ENCODE measurements around the gene WRAP73. TPM values are rescaled to one million over a fixed set of nuclear protein-coding genes. Genes with fewer than 3 reads are reported as not detected.

WRAP73 gene
- total RNA-seq, 2 donors from 2014 or later, result 22.1 to 24.9 TPM

DNA sequence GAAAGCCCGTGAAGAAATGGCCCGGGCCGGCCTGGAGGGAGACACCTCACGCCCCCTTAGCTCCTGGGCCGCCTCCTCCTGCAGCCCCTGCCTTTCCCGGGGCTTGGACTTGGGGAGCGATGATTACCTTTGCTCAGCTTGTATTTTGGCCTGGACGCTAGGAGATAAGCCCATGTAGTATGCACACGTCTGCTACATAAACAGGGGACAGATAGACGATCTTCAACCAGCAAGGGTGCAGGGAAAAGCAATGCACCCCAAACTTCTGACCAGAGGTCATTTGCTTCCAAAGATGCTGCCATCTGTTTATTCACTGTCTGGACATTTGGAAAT, 3.3 kb upstream of the WRAP73 start:
- H3K27ac ChIP-seq, result no peak overlapping the region
- DNase-seq (ENCODE audit: low spot score), result no peak
- TF ChIP-seq, protein P1, sequence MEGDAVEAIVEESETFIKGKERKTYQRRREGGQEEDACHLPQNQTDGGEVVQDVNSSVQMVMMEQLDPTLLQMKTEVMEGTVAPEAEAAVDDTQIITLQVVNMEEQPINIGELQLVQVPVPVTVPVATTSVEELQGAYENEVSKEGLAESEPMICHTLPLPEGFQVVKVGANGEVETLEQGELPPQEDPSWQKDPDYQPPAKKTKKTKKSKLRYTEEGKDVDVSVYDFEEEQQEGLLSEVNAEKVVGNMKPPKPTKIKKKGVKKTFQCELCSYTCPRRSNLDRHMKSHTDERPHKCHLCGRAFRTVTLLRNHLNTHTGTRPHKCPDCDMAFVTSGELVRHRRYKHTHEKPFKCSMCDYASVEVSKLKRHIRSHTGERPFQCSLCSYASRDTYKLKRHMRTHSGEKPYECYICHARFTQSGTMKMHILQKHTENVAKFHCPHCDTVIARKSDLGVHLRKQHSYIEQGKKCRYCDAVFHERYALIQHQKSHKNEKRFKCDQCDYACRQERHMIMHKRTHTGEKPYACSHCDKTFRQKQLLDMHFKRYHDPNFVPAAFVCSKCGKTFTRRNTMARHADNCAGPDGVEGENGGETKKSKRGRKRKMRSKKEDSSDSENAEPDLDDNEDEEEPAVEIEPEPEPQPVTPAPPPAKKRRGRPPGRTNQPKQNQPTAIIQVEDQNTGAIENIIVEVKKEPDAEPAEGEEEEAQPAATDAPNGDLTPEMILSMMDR (IDR thresholded peaks at IDR 0.05), result no peak
- H3K27me3 ChIP-seq (replicated peaks; ENCODE audit: insufficient read depth), result peaks cover 25% of the 10 kb centered on the region
- peaks cover 17 to 36% of the 10 kb centered on the region in 2 donors for H3K4me1 ChIP-seq (ENCODE audit: control insufficient read depth in 1 of 2, low read depth in 2 of 2)
- H3K36me3 ChIP-seq, result no peaks in the 10 kb centered on the region
- no peak for ATAC-seq (ENCODE audit: insufficient number of reproducible peaks, low FRiP score, low read depth)
- no peak overlapping the region for H3K4me3 ChIP-seq
- H3K9me3 ChIP-seq, result no peaks in the 10 kb centered on the region

DNA sequence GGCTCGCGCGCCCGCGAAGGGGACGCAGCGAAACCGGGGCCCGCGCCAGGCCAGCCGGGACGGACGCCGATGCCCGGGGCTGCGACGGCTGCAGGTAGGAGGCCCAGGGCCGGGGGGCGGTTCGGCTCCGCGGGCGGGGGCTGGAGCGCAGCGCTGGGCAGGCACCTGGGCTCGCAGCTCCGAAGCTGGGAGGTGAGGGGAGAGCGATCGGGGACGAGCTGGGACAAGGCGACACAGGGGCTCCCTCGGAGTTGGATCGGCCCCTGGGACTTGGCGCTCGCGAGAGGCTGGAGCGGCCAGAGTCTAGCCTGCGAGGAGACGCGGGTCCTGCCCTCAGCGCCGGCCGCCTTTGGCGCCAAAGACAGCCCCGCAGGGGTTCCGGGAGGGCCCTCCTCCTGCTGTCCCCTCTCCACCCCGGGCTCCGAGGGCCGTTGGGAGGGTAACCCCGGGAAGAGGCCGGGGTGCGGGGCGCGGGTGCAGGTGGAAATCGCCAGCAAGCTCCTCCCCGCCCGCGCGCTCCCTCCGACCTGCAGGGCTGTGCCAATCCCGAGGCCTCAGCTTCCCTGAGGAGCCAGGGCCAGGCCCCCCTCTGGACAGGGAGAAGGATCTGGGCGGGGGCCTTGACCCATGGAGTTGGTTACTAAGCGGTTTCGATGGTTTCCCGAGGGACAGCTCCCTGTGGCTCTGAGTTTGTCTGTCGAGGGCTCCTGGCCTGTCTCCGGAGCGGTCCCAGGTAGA, 2.8 kb upstream of the WRAP73 start:
- Histone ChIP-seq H3K4me1 (ENCODE audit: control insufficient read depth in 1 of 2, low read depth in 2 of 2) (peaks cover 17 to 36% of the 10 kb centered on the region in 2 donors), H3K4me3 (peak overlapping the region; percentile 88), H3K36me3 (no peaks in the 10 kb centered on the region), H3K9me3 (no peaks in the 10 kb centered on the region), H3K27me3 (replicated peaks; ENCODE audit: insufficient read depth) (peaks cover 25% of the 10 kb centered on the region), H3K27ac (no peak overlapping the region)
- ATAC-seq (ENCODE audit: insufficient number of reproducible peaks, low FRiP score, low read depth) (no peak), DNase-seq (ENCODE audit: low spot score) (no peak)
- TF ChIP-seq, protein P1 (IDR thresholded peaks at IDR 0.05), result no peak

DNA sequence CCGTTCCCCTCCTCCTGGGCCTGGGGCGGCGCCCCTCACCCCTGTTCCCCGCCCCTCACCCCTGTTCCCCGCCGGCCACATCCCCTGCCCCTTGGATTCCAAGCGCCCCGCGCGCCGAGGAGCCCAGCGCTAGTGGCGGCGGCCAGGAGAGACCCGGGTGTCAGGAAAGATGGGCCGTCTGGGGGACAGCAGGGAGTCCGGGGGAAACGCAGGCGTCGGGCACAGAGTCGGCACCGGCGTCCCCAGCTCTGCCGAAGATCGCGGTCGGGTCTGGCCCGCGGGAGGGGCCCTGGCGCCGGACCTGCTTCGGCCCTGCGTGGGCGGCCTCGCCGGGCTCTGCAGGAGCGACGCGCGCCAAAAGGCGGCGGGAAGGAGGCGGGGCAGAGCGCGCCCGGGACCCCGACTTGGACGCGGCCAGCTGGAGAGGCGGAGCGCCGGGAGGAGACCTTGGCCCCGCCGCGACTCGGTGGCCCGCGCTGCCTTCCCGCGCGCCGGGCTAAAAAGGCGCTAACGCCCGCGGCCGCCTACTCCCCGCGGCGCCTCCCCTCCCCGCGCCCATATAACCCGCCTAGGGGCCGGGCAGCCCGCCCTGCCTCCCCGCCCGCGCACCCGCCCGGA, 2.1 kb upstream of the WRAP73 start, which contains the start of gene TP73:
Gene TP73 (plus strand): TSS at position 587 of the 618 bp plus-strand sequence. CDS start 29,850 bp downstream, outside the sequence.
- ATAC-seq (ENCODE audit: insufficient number of reproducible peaks, low FRiP score, low read depth) (no peak), DNase-seq (ENCODE audit: low spot score) (no peak)
- TF ChIP-seq, protein P1 (IDR thresholded peaks at IDR 0.05), result no peak
- Histone ChIP-seq H3K27me3 (replicated peaks; ENCODE audit: insufficient read depth) (peaks cover 25% of the 10 kb centered on the region), H3K27ac (no peak within 1 kb of the TSS), H3K9me3 (no peaks in the 10 kb centered on the region), H3K36me3 (peaks cover 3% of the 10 kb centered on the region), H3K4me3 (peak within 1 kb of the TSS; percentile 88), H3K4me1 (ENCODE audit: control insufficient read depth in 1 of 2, low read depth in 2 of 2) (peaks cover 17 to 36% of the 10 kb centered on the region in 2 donors)

DNA sequence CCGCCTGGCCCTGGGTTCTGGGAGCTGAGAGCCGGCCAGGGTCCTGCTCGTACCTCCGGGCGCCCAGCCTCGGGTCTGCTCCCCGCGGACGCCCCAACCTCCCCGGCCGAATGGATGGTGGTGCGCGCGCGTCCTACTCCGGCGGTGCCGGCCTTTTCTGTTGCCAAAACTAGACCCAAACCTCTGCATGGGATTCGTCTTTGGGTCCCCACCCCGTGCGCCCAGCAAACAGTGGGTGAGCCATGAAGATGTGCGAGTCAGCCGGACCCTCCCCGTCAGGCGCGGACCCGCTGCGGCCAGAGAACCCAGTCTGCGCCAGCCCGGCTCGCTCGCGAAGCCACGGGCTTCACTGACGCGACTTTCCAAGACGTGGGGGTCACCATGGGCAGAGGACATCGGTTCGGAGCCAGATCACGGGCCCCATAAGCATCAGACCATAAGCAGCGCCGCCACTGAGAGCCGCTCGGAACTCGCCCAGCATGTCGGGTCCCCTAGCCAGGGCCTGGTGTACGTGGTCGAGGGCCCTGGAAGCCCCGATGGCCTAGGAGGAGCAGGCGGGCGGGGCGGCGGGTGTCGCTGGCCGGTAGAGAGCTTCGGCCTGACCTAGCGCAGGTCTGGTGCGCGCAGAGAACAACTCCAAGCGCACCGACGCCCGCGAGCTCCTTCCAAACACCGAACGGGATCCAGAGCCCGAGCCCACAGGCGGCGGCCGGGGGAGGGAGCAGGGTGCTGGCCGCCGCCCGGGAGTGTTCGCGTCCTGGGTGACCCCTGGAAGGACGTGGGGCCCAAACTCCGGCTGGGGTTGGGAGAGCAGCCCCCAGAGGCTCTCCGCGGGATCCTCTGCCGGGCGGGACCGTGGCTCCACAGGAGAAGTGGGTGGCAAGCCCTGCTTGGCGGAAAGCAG, 1.4 kb upstream of the WRAP73 start:
- ATAC-seq (ENCODE audit: insufficient number of reproducible peaks, low FRiP score, low read depth) (no peak), DNase-seq (ENCODE audit: low spot score) (no peak)
- TF ChIP-seq, protein P1 (IDR thresholded peaks at IDR 0.05), result no peak
- Histone ChIP-seq H3K4me1 (ENCODE audit: control insufficient read depth in 1 of 2, low read depth in 2 of 2) (peaks cover 17 to 36% of the 10 kb centered on the region in 2 donors), H3K9me3 (no peaks in the 10 kb centered on the region), H3K36me3 (peaks cover 10% of the 10 kb centered on the region), H3K4me3 (peak overlapping the region; percentile 88), H3K27me3 (replicated peaks; ENCODE audit: insufficient read depth) (peaks cover 25% of the 10 kb centered on the region), H3K27ac (no peak overlapping the region)

Measured in thoracic aorta (tissue), 2 donors.